ENCODE measurements around the gene PKHD1.
"Not testable (repeated sequence)": the region's sequence is repeated elsewhere in the genome, so short reads cannot be mapped to it uniquely, and the experiment has no call there.

PKHD1 gene

DNA sequence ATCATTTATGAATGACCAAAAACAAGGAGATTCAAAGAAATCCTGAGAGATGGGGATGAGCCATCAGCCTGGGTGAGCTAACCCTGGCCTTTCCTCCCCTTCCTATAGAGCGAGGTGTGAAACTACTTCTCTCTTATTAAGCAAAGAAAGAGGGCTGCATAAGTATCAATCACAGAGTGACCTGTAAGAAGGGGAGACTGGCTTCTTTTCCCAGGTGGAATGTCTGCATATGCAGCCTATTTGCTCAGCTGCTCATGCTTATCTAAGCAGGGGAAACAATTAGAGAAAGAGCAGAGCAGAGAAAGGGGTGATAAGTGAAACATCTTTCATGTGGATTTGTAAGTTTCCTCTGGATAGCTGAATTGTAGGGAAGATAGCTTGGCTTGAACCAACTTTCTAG is 160.0 kb downstream of the PKHD1 start:
- DNase-seq (ENCODE audit: low read depth, low spot score) = no peak

DNA sequence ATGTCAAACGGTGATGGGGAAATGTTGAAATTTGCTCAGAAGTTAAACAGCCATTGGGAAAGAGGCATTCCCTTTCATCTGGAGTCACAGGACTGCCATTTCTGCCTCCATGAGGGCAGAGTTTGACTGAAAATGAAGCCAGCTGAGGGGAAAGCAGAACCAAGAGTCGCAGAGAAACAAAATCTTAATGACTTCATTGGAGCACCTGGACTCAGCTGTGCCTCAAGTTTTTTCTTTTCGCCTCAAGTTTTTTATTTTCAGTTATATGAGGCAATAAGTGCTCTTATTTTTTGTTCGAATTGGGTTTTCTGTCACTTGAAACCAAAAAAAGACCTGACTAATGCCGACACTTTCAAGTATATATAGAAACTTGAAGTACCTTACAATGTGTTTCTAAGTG is 161.3 kb downstream of the PKHD1 start:
- no peak for DNase-seq (ENCODE audit: low read depth, low spot score)

DNA sequence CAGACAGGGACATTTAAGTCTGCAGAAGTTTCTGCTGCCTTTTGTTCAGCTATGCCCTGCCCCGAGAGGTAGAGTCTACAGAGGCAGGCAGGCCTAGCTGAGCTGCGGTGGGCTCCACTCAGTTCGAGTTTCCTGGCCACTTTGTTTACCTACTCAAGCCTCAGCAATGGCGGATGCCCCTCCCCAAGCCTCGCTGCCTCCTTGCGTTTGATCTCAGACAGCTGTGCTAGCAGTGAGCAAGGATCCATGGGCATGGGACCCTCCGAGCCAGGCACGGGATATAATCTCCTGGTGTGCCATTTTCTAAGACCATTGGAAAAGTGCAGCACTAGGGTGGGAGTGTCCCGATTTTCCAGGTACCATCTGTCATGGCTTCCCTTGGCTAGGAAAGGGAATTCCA is 164.9 kb downstream of the PKHD1 start:
- DNase-seq (ENCODE audit: low read depth, low spot score) = not testable (repeated sequence)

DNA sequence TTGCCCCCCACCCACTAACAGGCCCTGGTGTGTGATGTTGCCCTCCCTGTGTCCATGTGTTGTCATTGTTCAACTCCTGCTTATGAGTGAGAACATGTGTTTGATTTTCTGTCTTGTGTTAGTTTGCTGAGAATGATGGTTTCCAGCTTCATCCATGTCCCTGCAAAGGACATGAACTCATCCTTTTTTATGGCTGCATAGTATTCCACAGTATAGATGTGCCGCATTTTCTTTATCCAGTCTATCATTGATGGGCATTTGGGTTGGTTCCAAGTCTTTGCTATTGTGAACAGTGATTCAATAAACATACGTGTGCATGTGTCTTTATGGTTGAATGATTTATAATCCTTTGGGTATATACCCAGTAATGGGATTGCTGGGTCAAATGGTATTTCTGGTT is 169.1 kb downstream of the PKHD1 start:
- DNase-seq (ENCODE audit: low read depth, low spot score) = not testable (repeated sequence)

DNA sequence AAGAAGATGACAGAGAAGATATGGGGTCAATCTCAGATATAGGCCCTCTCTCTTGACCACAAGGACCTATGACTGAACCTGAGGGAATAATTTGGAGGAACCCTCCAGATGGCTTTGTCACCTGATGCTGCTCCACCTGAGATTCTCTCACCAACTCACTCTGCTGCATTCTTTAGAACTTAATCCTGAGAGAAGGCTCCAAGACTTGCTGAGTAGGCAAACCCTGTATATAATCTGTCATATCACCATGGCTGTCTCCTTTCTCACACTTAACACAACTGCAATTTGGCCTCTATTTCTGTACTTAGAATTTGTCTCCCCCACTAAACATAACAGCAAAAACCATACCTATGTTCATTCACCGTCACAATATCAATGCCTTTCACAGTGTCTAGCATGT is 172.3 kb downstream of the PKHD1 start:
- no peak for DNase-seq (ENCODE audit: low read depth, low spot score)

DNA sequence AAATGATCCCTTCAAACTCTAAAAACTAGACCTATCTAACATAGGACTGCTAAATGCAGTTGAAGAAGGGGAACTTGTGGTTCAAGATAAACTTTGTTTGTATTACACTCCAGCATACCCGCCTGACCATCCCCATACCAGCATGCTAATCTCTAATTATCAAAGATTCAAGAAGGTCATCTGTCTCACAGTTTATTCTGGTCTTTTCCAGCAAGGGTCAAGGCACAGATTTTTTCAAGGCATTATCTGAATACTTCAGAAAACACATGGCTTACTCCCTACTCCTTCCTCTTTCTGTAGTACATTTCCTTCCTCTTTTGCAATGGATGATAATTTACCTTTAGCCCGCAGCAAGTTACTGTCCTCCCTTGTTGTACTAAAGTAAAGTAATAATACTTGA is 174.1 kb downstream of the PKHD1 start:
- DNase-seq (ENCODE audit: low read depth, low spot score) = no peak

DNA sequence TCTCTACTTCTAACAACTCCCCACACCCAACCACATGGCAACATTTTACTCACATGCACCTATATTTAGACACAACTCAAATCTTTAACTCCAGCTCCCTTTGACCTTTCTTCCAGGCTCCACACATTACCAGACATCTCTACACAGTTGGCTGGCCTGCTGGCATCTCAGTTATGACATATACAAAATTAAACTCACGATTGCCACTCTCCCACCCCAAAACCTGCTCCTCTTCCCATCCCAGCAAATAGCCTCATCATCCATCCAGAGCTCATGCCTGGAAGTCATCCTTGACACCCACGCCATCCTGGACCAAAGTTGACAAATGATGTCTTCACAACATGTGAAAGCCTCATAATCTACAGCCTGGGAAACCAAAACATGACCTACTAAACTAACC is 176.6 kb downstream of the PKHD1 start:
- DNase-seq (ENCODE audit: low read depth, low spot score) = no peak

DNA sequence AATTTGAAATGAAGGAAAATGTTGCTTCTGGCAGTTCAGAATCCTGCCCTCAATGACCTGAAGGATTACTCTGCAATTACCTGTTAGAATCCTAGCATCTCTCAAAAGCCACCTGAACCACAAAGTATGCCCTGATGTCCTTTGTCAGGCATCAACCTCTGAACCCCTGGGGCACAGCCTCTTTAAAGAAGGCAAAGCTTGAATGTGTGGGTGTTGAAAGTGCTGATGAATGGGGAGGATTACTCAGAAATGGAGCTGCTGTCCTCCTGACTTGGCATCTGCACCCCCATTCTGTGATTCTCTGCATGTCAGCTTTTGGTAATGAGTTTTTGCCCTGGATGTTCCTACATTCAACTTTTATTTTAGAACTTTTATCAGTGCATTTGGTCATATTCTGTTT is 179.2 kb downstream of the PKHD1 start:
- no peak for DNase-seq (ENCODE audit: low read depth, low spot score)

DNA sequence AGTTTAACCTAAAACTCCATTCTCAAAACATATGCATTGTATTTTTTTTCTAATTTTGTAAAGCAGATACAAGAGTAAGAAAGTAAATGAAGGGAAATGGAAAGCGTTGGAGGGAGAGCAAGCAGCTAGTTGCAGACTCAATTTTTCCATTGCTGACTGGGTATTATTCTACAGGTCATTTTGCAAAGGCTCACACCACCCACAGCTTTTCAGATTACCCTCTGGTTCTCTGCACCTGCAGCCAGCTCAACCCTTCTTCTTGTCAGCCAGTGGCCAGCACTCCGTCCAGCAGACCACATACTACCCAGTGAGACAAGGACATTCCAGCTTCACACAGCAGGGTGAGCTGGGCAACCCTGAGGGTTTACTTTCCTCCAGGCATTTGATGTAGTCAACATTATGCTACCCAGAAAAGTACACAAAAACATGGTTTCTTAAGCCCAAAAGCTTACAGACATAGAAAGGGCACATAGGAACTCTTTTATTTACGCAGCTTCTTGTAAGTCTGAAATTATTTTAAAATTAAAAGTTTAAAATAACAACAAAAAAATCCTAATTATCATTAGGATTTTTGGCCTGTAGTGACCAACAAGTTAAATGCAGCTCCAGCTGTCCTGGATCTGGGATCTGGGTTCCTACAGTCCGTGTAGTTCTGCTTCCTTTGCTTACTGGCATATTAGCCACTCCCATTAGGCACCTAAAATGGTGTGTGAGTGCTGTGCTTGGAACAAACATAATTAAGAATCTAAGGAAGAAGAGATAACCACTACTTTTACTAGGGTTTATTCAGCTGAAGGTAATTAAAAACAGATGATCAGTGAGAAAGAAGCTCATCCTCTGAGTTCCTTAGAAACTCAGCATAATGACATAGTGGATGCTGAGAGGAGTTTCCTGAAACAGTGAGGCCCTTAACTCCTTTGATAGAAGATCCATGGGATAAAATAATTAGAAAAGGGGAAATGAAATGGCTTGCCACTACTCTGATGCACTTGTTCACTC is 185.3 kb downstream of the PKHD1 start:
- DNase-seq (ENCODE audit: low read depth, low spot score) = no peak

DNA sequence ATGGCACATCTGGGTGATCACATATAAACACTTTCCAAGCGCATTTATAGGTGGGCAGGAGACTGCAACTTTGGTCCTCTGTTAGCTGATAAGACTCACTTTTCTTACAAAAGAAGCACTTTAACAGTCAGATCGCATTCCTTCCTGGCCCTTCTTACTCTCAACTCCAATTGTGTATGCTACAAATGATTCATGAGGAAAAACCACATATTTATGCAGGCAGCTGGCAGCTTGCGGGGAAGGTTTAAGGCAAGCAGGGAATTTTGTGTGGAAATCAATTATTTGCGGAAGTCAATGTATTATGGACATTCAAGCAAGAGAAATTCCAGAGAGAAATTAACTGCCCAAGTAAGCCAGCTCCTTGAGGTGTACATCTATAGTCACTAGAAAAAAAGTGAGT is 194.0 kb downstream of the PKHD1 start:
- DNase-seq (ENCODE audit: low read depth, low spot score) = no peak

DNA sequence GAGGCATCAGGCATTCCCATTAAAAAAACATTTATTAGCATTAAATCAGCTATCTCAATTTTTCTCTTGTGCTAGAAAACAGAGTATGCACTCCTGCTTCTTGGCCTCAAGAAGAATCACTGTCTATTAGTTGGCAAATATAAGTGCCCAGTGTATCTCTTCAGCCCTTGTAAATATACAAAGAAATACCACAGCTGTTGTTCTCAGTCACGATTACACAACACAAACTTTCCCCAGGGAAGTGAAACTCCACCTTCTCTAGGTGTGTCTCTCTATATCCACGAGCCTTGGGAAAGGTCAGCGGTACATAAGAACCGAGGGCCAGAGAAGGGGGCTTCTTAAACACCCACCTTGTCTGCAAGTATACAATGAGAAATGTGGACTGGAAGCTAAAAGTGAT is 194.7 kb downstream of the PKHD1 start:
- DNase-seq (ENCODE audit: low read depth, low spot score) = no peak

DNA sequence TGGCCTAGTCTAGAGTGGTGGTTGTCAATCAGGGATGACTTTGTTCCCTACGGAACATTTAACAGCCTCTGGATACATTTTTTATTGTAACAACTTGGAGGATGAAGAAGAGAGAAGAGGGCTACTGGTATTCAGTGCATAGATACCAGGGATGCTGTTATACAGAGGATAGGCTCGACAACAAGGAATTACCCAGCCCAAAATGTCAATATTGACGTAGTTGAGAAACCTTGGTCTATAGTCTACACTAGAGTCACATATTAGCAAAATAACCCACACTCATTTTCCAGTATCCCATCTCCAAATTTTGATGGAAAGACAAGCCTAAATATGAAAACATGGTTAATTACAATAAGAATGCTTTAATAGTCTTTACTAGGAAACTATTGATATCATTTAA is 195.1 kb downstream of the PKHD1 start:
- DNase-seq (ENCODE audit: low read depth, low spot score) = no peak

DNA sequence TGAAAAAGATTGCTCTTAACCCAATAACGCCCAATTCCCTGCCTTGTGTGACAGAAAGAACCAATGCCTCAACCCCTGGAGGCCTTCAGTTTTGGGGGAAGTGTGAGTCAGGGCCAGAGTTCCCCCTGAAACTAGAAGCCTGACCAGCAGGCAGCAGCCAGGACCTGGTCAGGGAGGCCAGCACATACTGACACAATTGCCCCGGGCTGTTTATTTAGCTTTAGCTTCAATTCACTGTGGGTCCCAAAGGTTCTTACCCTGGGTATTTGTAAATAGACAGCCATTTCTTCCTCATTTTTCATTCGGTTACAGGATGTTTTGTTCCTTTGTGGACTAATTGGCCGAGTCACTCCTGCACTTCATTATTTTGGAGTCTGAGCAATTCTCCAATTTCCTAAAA is 195.6 kb downstream of the PKHD1 start:
- DNase-seq (ENCODE audit: low read depth, low spot score) = no peak

DNA sequence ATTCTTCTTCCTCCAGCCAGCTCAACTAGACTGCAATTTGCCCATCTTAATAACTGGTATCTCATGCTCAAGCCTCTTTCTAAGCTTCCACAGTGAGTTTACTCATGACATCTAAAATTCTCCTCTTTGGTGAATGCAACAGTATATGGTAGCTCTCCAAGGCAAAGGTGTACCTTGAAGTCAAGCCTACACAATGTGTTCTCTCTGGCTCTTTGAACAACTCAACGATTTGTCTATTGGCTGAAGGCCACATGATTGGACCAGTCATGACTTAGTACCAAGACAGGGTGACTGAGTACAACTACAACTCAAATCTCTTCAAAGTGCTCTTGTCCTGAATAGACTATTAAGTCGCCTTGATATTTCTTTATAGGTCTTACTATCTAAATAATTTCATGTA is 199.6 kb downstream of the PKHD1 start:
- DNase-seq (ENCODE audit: low read depth, low spot score) = no peak

DNA sequence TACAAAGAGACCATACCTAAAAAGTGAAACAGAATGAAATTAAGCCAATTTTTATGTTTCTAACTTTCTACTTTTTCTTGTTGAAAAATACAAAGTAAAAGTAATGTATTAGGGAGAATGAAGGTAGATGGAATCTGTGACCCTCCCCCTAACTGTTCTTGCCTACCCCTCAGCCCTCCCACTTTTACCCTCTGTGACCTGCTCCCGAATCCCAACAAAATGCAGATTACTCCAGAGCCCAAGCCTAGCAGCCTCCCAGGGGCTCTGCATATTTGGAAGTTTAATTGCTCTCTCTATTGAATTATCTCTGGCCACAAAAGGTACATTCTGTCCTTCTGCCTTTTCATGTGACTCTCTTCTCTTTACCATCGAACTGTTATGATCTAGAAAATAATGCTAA is 201.5 kb downstream of the PKHD1 start:
- DNase-seq (ENCODE audit: low read depth, low spot score) = no peak

DNA sequence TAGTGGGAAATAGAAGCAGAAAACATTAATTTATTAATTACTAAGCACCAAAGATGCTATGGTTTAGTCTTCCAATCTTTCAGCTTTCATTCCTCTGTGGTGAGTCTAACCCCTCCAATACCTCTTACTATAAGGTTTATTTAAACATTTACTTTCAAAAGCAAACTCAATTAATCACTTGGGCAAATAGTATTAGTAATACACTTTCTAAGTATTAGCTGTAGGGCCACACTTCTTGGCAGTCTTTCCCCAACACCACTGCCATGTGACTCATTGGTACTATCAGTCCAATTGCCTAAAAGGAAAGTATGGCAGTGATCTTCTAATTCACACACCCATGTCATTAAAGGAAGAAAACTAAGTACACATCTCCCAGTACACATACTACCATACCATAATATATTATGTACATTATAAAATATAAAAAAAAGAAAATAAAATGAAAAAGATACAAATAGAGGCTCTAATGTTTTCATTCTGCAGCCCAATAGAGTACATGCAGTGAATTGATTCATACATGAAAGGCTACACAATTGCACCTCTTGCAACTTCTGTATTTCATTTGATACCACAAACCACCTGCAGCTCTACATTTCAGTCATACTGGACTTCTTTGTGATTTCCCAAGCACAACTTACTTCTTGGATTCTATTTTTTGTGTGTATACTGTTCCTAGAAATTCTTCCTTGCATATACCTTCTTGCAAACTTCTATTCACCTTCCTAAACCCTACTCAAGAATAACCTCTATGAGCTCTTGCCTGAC is 218.6 kb downstream of the PKHD1 start:
- DNase-seq (ENCODE audit: low read depth, low spot score) = no peak

DNA sequence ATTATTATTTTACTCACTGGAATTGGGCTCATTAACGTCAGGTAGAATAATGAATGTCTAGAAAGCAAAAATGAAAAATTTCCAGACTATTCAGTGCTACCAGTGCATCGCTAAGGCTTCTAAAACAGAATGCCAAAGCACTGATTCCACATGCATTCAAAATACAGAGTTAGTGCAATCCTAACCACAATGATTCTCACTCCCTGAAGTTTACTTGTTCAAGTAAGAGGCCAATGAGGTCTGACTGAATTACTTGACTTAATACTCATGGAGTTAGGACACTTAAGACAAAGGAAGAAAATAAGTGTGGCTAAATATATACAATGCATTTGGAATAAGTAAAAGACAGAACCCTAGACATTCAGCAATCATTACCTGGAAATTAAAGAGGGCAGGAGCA is 220.5 kb downstream of the PKHD1 start:
- DNase-seq (ENCODE audit: low read depth, low spot score) = no peak

DNA sequence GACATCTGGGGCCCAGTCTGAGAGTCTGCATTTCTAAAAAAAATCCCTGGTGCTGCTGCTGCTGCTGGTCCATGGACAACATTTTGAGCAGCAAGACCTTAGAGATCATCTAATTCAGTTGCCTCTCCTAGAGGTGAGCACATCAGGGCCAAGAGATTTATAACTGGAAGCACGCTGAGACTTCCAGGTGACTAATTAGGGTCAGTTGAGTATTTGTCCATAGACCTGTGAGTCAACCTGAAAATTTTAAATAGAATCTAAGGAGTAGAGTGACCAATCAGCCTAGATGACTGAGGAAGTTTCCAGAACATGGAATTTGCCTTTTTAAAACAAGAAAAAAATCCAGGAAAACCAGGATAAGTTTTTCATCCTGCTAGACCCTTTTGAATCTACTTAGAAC is 221.4 kb downstream of the PKHD1 start:
- no peak for DNase-seq (ENCODE audit: low read depth, low spot score)

DNA sequence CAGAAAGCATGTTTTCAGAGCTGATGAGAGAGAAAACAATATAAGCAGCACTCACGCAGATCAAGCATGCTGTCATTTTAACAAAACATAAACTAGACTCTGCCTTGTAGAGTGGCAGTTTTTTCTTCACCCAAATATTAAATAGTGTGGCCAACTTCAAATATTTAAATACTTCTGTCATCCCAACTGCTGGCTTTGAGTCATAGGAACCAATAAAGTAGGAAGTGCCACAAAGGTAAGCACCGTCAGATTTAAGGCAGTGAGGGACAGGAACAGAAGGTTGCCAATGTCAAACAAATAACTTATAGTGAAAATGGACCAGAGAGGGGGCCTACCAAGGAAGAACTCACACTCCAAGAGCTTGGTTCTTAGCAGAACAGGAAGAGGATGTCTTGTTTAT is 222.2 kb downstream of the PKHD1 start:
- no peak for DNase-seq (ENCODE audit: low read depth, low spot score)

DNA sequence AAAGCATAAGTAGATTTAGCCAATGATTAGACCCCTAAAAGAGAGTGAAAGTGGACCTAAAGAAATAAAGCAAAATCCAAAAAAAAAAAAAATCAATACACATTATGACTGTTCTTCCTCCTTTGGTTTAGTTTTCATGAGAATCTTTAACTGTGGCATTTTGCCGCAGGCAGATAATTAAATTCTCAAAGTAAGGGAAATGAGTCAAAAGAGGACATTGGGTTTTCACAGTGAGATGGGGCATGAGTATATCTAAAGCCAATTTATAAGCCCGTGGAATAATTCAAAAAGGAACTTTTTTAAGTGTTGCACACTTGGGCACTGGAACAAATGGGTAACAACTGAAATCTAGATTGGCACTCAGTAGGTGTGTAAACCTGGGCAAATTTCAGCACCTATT is 230.3 kb downstream of the PKHD1 start:
- no peak for DNase-seq (ENCODE audit: low read depth, low spot score)

DNA sequence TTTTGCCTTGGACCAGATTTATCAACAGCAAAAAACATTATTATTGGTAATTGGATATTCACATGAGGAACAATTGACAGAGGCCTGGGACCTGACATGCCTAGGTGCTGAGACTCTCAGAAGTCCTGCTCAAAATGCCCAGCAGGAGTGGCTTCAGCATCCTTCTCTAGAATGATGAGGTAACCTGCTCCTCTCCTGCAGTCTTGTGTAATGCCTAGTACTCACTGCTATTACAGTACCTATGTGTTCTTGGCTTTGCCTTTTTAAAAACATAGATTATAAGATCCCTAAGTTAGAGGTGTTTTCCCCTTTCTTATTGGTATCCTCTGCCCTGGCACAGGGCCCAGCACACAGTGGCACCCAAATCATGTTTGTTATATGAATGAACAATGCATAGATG is 230.9 kb downstream of the PKHD1 start:
- DNase-seq (ENCODE audit: low read depth, low spot score) = no peak

DNA sequence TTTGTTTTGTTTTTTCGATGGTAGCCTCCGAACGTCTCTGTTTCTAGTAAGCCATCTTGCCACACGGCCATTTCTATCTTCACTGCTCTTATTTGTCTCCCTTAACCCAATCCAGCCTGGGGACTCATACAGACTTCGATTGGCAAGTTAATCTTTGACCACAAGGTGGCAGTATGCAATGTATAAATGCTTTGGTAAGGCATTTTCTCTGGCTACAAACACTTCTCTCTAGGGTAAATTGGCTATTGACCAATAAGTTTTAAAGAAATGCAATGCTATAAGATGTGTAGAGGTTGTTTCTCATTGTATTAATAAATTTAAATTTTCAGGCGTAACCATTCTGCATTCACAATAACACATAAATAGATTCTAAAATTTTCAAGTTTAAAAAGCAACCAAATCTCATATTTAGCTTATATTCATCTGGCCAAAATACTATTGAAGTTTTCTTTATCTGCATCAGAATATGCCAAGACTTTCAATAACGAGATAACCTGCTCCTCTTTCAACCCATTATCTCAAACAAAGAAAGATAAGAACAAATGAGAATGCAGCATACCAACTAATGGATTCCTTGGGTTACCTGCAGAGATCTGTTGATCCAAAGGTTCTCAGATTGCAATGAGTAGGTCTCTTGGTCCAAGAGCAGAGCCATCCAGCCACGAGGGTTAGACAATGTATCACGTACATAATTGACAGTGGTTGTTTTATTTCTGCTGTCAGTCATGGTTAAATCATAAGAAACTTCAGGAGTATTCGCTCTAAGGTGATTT is 231.9 kb downstream of the PKHD1 start:
- no peak for DNase-seq (ENCODE audit: low read depth, low spot score)
